Epithelial cell of proximal tubule (primary cell): ENCODE results near the gene TVP23A. TPM values are rescaled to one million over a fixed set of nuclear protein-coding genes. Genes with fewer than 3 reads are reported as not detected.

ENCODE experiments used
- DNase-seq: peaks from one replicate; pipeline ENCODE4 v3.0.0-alpha.2; 2011; ENCODE audit warnings: low read depth
- H3K4me3 ChIP-seq: 2 replicates; pipeline ENCODE4 v1.5.1; 2011; ENCODE audit warnings: low read depth, mild to moderate bottlenecking, low read length
- total RNA-seq: library from RNA; depleted of rRNA; stranded (reverse); fragments of >200 nt; gene quantifications from 2 replicates; pipeline ENCODE4 v1.2.3, GENCODE V29; 2015
- TF ChIP-seq, protein P1 (sequence below): conservative IDR thresholded peaks from 2 replicates; pipeline ENCODE4 v1.5.1; 2012; ENCODE audit warnings: low read depth, mild to moderate bottlenecking, low read length

TVP23A gene
- total RNA-seq, 1 donor from 2014 or later = not detected

DNA sequence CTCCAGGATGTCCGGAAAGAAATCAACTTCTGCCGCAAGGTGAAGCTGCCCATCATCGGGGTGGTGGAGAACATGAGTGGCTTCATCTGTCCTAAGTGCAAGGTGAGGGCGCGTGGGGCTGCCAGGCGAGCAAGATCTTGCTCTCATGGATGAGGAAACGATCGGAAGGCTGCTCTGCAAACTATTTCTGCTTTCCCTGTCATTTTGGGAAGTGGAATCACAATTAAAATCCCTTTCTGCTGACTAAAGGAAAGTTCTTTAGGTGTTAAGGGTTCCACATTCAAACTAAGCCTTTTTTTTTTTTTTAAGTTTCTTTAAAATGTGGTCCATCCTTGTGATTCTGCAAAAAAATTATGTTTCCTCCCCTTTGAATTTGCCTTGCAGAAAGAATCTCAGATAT is 57.2 kb downstream of the TVP23A start:
- no peak for DNase-seq
- TF ChIP-seq, protein P1, sequence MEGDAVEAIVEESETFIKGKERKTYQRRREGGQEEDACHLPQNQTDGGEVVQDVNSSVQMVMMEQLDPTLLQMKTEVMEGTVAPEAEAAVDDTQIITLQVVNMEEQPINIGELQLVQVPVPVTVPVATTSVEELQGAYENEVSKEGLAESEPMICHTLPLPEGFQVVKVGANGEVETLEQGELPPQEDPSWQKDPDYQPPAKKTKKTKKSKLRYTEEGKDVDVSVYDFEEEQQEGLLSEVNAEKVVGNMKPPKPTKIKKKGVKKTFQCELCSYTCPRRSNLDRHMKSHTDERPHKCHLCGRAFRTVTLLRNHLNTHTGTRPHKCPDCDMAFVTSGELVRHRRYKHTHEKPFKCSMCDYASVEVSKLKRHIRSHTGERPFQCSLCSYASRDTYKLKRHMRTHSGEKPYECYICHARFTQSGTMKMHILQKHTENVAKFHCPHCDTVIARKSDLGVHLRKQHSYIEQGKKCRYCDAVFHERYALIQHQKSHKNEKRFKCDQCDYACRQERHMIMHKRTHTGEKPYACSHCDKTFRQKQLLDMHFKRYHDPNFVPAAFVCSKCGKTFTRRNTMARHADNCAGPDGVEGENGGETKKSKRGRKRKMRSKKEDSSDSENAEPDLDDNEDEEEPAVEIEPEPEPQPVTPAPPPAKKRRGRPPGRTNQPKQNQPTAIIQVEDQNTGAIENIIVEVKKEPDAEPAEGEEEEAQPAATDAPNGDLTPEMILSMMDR = no peak
- no peak overlapping the region for H3K4me3 ChIP-seq

DNA sequence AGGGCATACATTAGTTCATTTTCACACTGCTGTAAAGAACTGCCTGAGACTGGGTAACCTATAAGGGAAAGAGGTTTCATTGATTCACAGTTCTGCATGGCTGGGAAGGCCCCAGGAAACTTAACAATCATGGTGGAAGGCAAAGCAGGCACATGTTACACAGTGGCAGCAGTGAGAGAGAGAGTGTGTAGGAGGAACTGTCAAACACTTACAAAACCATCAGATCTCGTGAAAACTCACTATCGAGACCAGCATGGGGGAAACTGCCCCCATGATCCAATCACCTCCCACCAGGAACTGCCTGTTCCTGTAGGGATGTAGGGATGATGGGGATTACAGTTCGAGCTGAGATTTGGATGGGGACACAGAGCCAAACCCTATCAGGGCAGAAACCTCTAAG is 57.7 kb downstream of the TVP23A start:
- no peak overlapping the region for H3K4me3 ChIP-seq
- no peak for DNase-seq
- TF ChIP-seq, protein P1 = no peak

DNA sequence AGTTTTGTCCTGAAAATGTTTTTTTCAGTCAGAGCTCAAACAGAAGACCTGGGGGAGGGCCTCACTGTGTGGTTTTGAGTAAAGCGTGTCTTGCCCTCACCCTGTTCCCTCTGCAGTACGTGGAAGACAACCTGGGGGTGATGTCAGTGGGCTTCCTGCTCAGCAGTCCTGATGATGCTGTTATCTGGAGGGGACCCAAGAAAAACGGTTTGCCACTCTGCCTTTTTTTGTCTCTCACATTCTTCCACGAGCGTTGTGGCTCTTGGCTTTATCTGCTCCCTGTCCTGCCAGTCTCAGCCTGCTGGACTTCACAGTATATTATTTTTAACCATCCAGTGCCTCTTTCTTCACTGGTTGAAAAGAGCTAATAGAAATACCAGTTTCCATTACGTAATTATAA is 62.0 kb downstream of the TVP23A start:
- DNase-seq = no peak
- H3K4me3 ChIP-seq = no peak overlapping the region
- TF ChIP-seq, protein P1 = no peak

DNA sequence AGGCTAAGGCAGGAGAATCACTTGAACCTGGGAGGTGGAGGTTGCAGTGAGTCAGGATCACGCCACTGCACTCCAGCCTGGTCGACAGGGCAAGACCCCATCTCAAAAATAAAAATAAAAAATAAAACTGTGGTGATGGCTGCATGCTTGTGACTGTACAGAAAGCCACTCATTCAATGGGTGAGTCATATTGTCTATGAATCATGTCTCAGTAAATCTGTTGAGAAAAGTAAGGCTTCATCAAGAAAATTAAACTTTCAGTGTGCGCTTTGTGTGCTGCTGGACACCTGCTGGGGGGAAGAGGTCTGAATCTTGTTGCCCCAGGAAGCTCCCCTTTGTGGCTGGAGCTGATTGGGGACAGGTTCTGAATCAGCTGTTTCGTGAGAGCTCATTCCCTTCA is 63.7 kb downstream of the TVP23A start:
- H3K4me3 ChIP-seq = no peak overlapping the region
- TF ChIP-seq, protein P1 = no peak
- no peak for DNase-seq

DNA sequence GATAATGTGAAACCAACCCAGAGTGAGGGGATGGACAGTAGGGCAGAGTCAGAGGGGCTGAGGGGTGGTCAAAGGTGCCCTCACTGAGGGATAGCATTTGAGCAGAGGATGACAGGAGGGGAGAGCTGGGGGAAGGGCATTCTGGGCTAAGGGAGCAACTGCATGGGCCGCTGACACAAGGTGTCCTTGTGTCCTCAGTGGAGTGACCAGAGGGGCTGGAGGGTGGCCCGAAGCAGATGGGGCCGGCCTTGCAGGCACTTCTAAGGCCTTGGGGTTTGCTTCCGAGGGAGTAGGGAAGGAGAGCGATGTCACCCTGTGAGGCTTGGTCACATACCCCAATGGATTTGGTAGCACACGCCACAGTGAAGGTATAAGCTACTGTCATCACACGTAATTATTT is 64.9 kb downstream of the TVP23A start:
- TF ChIP-seq, protein P1 = no peak
- no peak for DNase-seq
- H3K4me3 ChIP-seq = no peak overlapping the region

DNA sequence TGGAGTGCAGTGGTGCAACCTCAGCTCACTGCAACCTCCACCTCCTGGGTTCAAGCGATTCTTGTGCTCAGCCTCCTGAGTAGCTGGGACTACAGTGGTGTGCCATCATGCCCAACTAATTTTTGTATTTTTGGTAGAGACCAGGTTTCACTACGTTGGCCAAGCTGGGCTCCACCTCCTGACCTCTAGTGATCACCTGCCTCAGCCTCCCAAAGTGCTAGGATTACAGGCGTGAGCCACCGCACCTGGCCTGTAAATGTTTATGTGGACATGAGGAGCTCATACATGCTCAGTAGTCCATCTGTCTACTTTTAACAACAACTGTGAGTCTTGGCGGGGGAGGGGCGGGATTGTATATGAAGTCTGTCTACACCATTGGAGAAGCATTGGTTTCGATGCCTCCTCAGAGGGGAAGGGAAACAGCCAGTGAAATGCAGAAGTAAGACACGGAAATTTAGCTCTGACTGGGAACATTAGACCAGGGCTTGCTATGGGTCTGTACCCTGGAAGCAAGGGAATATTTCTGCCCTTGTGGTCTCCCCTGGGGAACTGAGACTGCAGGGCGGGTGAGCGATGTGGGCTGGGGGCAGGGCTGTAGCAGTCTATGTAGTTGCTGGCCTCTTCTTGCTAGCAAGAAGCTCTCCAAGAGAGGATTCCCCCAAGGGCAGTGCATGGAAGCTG is 65.6 kb downstream of the TVP23A start:
- TF ChIP-seq, protein P1 = no peak

DNA sequence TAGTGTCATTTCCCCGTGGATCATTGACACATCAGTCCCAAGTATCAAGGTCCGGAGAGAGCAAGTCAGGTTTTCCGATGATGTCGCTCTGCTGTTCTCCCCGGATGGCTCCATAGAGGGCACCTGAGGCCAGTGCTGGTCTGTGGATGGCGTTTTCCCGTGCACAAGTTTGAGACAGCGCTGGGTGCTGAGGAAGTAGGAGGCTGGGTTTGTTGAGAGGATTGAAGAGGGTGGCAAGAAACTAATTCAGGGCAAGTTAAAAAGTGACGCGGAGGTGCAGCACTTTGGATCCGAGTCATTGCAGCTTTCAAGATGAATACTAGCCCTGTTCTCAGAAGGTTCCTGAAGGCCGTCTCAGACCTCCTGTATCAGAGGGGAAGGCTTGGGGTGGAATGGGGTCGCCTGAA is 67.3 kb downstream of the TVP23A start:
- no peak for DNase-seq
- no peak overlapping the region for H3K4me3 ChIP-seq
- TF ChIP-seq, protein P1 = no peak

More for the DNA sequence above, 65.6 kb downstream of the TVP23A start:
- no peak for DNase-seq
- H3K4me3 ChIP-seq = no peak overlapping the region
